GM23338 (cell line): ENCODE data around the gene FAM174A. TPM values are rescaled to one million over a fixed set of nuclear protein-coding genes. Genes with fewer than 3 reads are reported as not detected.

Experiments
- ATAC-seq: fragments of 200-7000 bp; cut with Tn5 transposase; 3 replicates; pipeline ENCODE4 v1.9.1; 2020
- DNase-seq: peaks from one replicate; pipeline ENCODE4 v3.0.0-alpha.2; 2015; ENCODE audit warnings: low spot score
- H2AFZ ChIP-seq: fragments of 200-600 bp; sonication (generic); 2 replicates; pipeline ENCODE4 v1.8.0; 2016; ENCODE audit warnings: antibody characterized with exemption, mild to moderate bottlenecking, moderate library complexity
- H3F3A ChIP-seq: fragments of 200-600 bp; sonication (generic); replicated peaks from 2 replicates; pipeline ENCODE4 v1.8.0; 2017; ENCODE audit warnings: antibody characterized with exemption, mixed run types, low read depth
- H3K27ac ChIP-seq: fragments of 200-600 bp; sonication (generic); 2 replicates; pipeline ENCODE4 v1.6.1; 2016; ENCODE audit warnings: low read depth
- H3K27me3 ChIP-seq: fragments of 200-600 bp; sonication (generic); 2 replicates; pipeline ENCODE4 v1.8.0; 2016; ENCODE audit warnings: mild to moderate bottlenecking, mixed run types, moderate library complexity; ENCODE audit not compliant: insufficient read depth
- H3K36me3 ChIP-seq: fragments of 200-600 bp; sonication (generic); 2 replicates; pipeline ENCODE4 v1.8.0; 2016; ENCODE audit warnings: mild to moderate bottlenecking; ENCODE audit not compliant: insufficient read depth
- H3K4me1 ChIP-seq: fragments of 200-600 bp; sonication (generic); 2 replicates; pipeline ENCODE4 v1.8.0; 2016; ENCODE audit warnings: mild to moderate bottlenecking, moderate library complexity; ENCODE audit not compliant: insufficient read depth
- H3K4me2 ChIP-seq: fragments of 200-600 bp; sonication (generic); 2 replicates; pipeline ENCODE4 v1.7.1; 2017; ENCODE audit warnings: mixed run types
- H3K4me3 ChIP-seq: fragments of 200-600 bp; sonication (generic); 2 replicates; pipeline ENCODE4 v1.6.1; 2016; ENCODE audit warnings: mixed run types
- H3K79me2 ChIP-seq: fragments of 200-600 bp; sonication (generic); replicated peaks from 2 replicates; pipeline ENCODE4 v1.8.0; 2017; ENCODE audit warnings: mild to moderate bottlenecking; ENCODE audit not compliant: insufficient read depth
- H3K9me2 ChIP-seq: fragments of 200-600 bp; sonication (generic); 2 replicates; pipeline ENCODE4 v1.8.0; 2017; ENCODE audit not compliant: insufficient read depth
- H4K20me1 ChIP-seq: fragments of 200-600 bp; sonication (generic); replicated peaks from 2 replicates; pipeline ENCODE4 v1.8.0; 2017; ENCODE audit warnings: mild to moderate bottlenecking; ENCODE audit not compliant: insufficient read depth
- H3K27ac Mint-ChIP-seq: 2 replicates; pipeline ENCODE4 v1.8.0; 2020; ENCODE audit warnings: inconsistent platforms, mild to moderate bottlenecking, moderate library complexity, mixed read lengths
- H3K27me3 Mint-ChIP-seq: 3 replicates; pipeline ENCODE4 v1.8.0; 2022; ENCODE audit warnings: low read depth, mild to moderate bottlenecking, moderate library complexity, mixed read lengths, inconsistent platforms; ENCODE audit not compliant: insufficient read depth, poor library complexity
- H3K36me3 Mint-ChIP-seq: 3 replicates; pipeline ENCODE4 v1.8.0; 2021; ENCODE audit warnings: low read depth, mild to moderate bottlenecking, inconsistent platforms, moderate library complexity, mixed read lengths
- H3K4me1 Mint-ChIP-seq: 3 replicates; pipeline ENCODE4 v1.8.0; 2020; ENCODE audit warnings: mild to moderate bottlenecking, inconsistent platforms, mixed read lengths
- H3K4me3 Mint-ChIP-seq: 3 replicates; pipeline ENCODE4 v1.8.0; 2021; ENCODE audit warnings: moderate library complexity, mild to moderate bottlenecking, inconsistent platforms, mixed read lengths
- H3K9me3 Mint-ChIP-seq: 3 replicates; pipeline ENCODE4 v1.8.0; 2020; ENCODE audit warnings: moderate library complexity, mild to moderate bottlenecking, inconsistent platforms, mixed read lengths
- CREB1 ChIP-seq: fragments of 250-450 bp; sonication (Bioruptor Pico); IDR thresholded peaks from 2 replicates; pipeline ENCODE4 v1.5.0; 2020; ENCODE audit warnings: low read depth, mild to moderate bottlenecking, moderate library complexity
- CTCF ChIP-seq, 2 experiments: fragments of 200-600 bp in 1 of 2; sonication (generic) in 1 of 2; conservative IDR thresholded peaks; 2 replicates each; pipeline versions ENCODE4 v1.5.1 to v1.6.1; 2016 to 2017; ENCODE audit warnings: antibody characterized with exemption in 2 of 2, low read depth in 2 of 2, mild to moderate bottlenecking in 2 of 2, moderate library complexity in 1 of 2
- EZH2 ChIP-seq: fragments of 200-600 bp; sonication (generic); IDR thresholded peaks from one replicate; pipeline ENCODE4 v1.8.0; 2017; ENCODE audit warnings: antibody characterized with exemption, mild to moderate bottlenecking, low read depth; ENCODE audit not compliant: unreplicated experiment
- EZH2phosphoT487 ChIP-seq: fragments of 200-600 bp; sonication (generic); IDR thresholded peaks from one replicate; pipeline ENCODE4 v1.8.1; 2018; ENCODE audit warnings: antibody characterized with exemption; ENCODE audit not compliant: unreplicated experiment
- JUNB ChIP-seq: IDR thresholded peaks from one replicate; pipeline ENCODE4 v1.6.1; 2016; ENCODE audit warnings: antibody characterized with exemption; ENCODE audit not compliant: unreplicated experiment
- NANOG ChIP-seq: IDR thresholded peaks from 2 replicates; pipeline ENCODE4 v1.6.1; 2016; ENCODE audit warnings: antibody characterized with exemption, borderline replicate concordance
- POLR2AphosphoS5 ChIP-seq: IDR thresholded peaks from 2 replicates; pipeline ENCODE4 v1.6.1; 2016; ENCODE audit warnings: antibody characterized with exemption, low read depth
- REST ChIP-seq: IDR thresholded peaks from one replicate; pipeline ENCODE4 v1.6.1; 2018; ENCODE audit warnings: antibody characterized with exemption; ENCODE audit not compliant: unreplicated experiment
- STAT1 ChIP-seq: IDR thresholded peaks from one replicate; pipeline ENCODE4 v1.6.1; 2016; ENCODE audit warnings: antibody characterized with exemption; ENCODE audit not compliant: unreplicated experiment
- ZNF114 ChIP-seq: fragments of 250-450 bp; sonication (Bioruptor Pico); IDR thresholded peaks from 2 replicates; pipeline ENCODE4 v1.5.0; 2020; ENCODE audit warnings: mild to moderate bottlenecking, moderate library complexity
- ZNF331 ChIP-seq: fragments of 250-450 bp; sonication (Bioruptor Pico); IDR thresholded peaks from 2 replicates; pipeline ENCODE4 v1.5.0; 2020; ENCODE audit warnings: low read depth, mild to moderate bottlenecking, moderate library complexity
- polyA plus RNA-seq: library from polyadenylated mRNA; unstranded; fragments of >200 nt; fragmentation: Nextera tagmentation; extraction: Ambion mirVana; gene quantifications from 2 replicates; pipeline ENCODE4 v1.2.1, GENCODE V29; 2016
- total RNA-seq: library from RNA; depleted of rRNA; stranded (reverse); fragments of >200 nt; shearing (Covaris generic); gene quantifications from 2 replicates; pipeline ENCODE4 v1.2.3, GENCODE V29; 2014
- TF ChIP-seq, protein P1 (sequence below): fragments of 250-450 bp; sonication (Bioruptor Pico); IDR thresholded peaks from 2 replicates; pipeline ENCODE4 v1.5.0; 2020; ENCODE audit warnings: mild to moderate bottlenecking, moderate library complexity
- TF ChIP-seq, protein P2 (sequence below): IDR thresholded peaks from 2 replicates; pipeline ENCODE4 v1.6.1; 2016; ENCODE audit warnings: antibody characterized with exemption

The FAM174A gene
- total and polyA plus RNA-seq, 2 experiments from 2014 or later = 5.6 to 9.5 TPM

GRCh38 chr5:100609594-100609993, 74.4 kb downstream of the FAM174A start:
- H3K9me3 Mint-ChIP-seq = peaks cover 5% of the 10 kb centered on the region; the same call in 1 of the 3 replicates
- no peak overlapping the region for H3K27ac ChIP-seq
- H3K36me3 Mint-ChIP-seq = no peaks in the 10 kb centered on the region
- no peaks in the 10 kb centered on the region for H3F3A ChIP-seq
- no peak overlapping the region for H2AFZ ChIP-seq
- no peak overlapping the region for H3K4me3 Mint-ChIP-seq
- H3K4me2 ChIP-seq = no peak overlapping the region
- DNase-seq (no peak), ATAC-seq (no peak)
- H4K20me1 ChIP-seq = no peaks in the 10 kb centered on the region
- H3K36me3 ChIP-seq = no peaks in the 10 kb centered on the region
- no peaks in the 10 kb centered on the region for H3K4me1 ChIP-seq
- no peaks in the 10 kb centered on the region for H3K27me3 Mint-ChIP-seq
- H3K27ac Mint-ChIP-seq = no peak overlapping the region
- TF ChIP-seq EZH2 (no peak), ZNF114 (CRISPR knock-in tag) (no peak), REST (no peak), JUNB (no peak), ZNF331 (CRISPR knock-in tag) (no peak), EZH2phosphoT487 (no peak), CREB1 (CRISPR knock-in tag) (no peak), NANOG (no peak), STAT1 (no peak), CTCF (conservative IDR thresholded peaks at IDR 0.05; ENCODE audit: low read depth in 2 of 2) (no peak), POLR2AphosphoS5 (no peak)
- TF ChIP-seq, protein P1, sequence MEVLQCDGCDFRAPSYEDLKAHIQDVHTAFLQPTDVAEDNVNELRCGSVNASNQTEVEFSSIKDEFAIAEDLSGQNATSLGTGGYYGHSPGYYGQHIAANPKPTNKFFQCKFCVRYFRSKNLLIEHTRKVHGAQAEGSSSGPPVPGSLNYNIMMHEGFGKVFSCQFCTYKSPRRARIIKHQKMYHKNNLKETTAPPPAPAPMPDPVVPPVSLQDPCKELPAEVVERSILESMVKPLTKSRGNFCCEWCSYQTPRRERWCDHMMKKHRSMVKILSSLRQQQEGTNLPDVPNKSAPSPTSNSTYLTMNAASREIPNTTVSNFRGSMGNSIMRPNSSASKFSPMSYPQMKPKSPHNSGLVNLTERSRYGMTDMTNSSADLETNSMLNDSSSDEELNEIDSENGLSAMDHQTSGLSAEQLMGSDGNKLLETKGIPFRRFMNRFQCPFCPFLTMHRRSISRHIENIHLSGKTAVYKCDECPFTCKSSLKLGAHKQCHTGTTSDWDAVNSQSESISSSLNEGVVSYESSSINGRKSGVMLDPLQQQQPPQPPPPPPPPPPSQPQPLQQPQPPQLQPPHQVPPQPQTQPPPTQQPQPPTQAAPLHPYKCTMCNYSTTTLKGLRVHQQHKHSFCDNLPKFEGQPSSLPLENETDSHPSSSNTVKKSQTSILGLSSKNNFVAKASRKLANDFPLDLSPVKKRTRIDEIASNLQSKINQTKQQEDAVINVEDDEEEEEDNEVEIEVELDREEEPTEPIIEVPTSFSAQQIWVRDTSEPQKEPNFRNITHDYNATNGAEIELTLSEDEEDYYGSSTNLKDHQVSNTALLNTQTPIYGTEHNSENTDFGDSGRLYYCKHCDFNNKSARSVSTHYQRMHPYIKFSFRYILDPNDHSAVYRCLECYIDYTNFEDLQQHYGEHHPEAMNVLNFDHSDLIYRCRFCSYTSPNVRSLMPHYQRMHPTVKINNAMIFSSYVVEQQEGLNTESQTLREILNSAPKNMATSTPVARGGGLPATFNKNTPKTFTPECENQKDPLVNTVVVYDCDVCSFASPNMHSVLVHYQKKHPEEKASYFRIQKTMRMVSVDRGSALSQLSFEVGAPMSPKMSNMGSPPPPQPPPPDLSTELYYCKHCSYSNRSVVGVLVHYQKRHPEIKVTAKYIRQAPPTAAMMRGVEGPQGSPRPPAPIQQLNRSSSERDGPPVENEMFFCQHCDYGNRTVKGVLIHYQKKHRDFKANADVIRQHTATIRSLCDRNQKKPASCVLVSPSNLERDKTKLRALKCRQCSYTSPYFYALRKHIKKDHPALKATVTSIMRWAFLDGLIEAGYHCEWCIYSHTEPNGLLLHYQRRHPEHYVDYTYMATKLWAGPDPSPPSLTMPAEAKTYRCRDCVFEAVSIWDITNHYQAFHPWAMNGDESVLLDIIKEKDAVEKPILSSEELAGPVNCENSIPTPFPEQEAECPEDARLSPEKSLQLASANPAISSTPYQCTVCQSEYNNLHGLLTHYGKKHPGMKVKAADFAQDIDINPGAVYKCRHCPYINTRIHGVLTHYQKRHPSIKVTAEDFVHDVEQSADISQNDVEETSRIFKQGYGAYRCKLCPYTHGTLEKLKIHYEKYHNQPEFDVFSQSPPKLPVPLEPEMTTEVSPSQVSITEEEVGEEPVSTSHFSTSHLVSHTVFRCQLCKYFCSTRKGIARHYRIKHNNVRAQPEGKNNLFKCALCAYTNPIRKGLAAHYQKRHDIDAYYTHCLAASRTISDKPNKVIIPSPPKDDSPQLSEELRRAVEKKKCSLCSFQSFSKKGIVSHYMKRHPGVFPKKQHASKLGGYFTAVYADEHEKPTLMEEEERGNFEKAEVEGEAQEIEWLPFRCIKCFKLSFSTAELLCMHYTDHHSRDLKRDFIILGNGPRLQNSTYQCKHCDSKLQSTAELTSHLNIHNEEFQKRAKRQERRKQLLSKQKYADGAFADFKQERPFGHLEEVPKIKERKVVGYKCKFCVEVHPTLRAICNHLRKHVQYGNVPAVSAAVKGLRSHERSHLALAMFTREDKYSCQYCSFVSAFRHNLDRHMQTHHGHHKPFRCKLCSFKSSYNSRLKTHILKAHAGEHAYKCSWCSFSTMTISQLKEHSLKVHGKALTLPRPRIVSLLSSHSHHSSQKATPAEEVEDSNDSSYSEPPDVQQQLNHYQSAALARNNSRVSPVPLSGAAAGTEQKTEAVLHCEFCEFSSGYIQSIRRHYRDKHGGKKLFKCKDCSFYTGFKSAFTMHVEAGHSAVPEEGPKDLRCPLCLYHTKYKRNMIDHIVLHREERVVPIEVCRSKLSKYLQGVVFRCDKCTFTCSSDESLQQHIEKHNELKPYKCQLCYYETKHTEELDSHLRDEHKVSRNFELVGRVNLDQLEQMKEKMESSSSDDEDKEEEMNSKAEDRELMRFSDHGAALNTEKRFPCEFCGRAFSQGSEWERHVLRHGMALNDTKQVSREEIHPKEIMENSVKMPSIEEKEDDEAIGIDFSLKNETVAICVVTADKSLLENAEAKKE (CRISPR knock-in tag) = no peak
- TF ChIP-seq, protein P2, sequence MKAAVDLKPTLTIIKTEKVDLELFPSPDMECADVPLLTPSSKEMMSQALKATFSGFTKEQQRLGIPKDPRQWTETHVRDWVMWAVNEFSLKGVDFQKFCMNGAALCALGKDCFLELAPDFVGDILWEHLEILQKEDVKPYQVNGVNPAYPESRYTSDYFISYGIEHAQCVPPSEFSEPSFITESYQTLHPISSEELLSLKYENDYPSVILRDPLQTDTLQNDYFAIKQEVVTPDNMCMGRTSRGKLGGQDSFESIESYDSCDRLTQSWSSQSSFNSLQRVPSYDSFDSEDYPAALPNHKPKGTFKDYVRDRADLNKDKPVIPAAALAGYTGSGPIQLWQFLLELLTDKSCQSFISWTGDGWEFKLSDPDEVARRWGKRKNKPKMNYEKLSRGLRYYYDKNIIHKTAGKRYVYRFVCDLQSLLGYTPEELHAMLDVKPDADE = no peak
- H3K9me2 ChIP-seq = no peaks in the 10 kb centered on the region
- H3K79me2 ChIP-seq = no peaks in the 10 kb centered on the region
- no peak overlapping the region for H3K4me3 ChIP-seq
- H3K27me3 ChIP-seq = no peaks in the 10 kb centered on the region
- H3K4me1 Mint-ChIP-seq = no peaks in the 10 kb centered on the region
